IgD-negative memory B cell (primary cell): ENCODE data around the gene DNAAF9. TPM values are rescaled to one million over a fixed set of nuclear protein-coding genes. Genes with fewer than 3 reads are reported as not detected.
"Not testable (repeated sequence)": the region's sequence is repeated elsewhere in the genome, so short reads cannot be mapped to it uniquely, and the experiment has no call there.

Experiments used
- H3K27ac Mint-ChIP-seq, 3 donors: one replicate each; pipeline ENCODE4 v1.8.0; 2020 to 2022; ENCODE audit warnings: mild to moderate bottlenecking in 3 of 3, mixed read lengths in 3 of 3, moderate library complexity in 1 of 3
- H3K27me3 Mint-ChIP-seq: one replicate; pipeline ENCODE4 v1.8.0; 2021; ENCODE audit warnings: mixed read lengths
- H3K36me3 Mint-ChIP-seq: one replicate; pipeline ENCODE4 v1.8.0; 2020; ENCODE audit warnings: mild to moderate bottlenecking, mixed read lengths
- H3K4me1 Mint-ChIP-seq, 3 donors: one replicate each; pipeline ENCODE4 v1.8.0; 2020 to 2022; ENCODE audit warnings: mixed read lengths in 3 of 3, mild to moderate bottlenecking in 1 of 3
- H3K4me3 Mint-ChIP-seq, 4 donors: one replicate each; pipeline ENCODE4 v1.8.0; 2020 to 2022; ENCODE audit warnings: mild to moderate bottlenecking in 4 of 4, mixed read lengths in 4 of 4, moderate library complexity in 3 of 4
- H3K9me3 Mint-ChIP-seq, 3 donors: one replicate each; pipeline ENCODE4 v1.8.0; 2020 to 2021; ENCODE audit warnings: mixed read lengths in 3 of 3, mild to moderate bottlenecking in 1 of 3
- polyA plus RNA-seq: library from polyadenylated mRNA; unstranded; fragments of 300-500 nt; fragmentation: Illumina TruSeq; gene quantifications from one replicate; pipeline ENCODE4 v1.2.3, GENCODE V29; 2021

The DNAAF9 gene
- polyA plus RNA-seq, result 0.97 TPM

- Mint-ChIP-seq H3K27ac (peak within 1 kb of the TSS; percentile 88 to 96 (median 93)), H3K4me3 (peak within 1 kb of the TSS; percentile 97 to 98 (median 98)), H3K4me1 (peaks cover 14 to 19% (median 19%) of the 10 kb centered on the region in 3 donors), H3K27me3 (no peaks in the 10 kb centered on the region), H3K9me3 (no peaks in the 10 kb centered on the region), H3K36me3 (peaks cover 4% of the 10 kb centered on the region)
These were observed at the start of gene DNAAF9 for GRCh38 chr20:3407040-3407770. DNAAF9 (minus strand) TSS chr20:3407669; CDS start chr20:3407557, 112 bp downstream.

- Mint-ChIP-seq H3K4me1 (no peaks in the 10 kb centered on the region), H3K9me3 (no peaks in the 10 kb centered on the region), H3K27me3 (peaks cover 6% of the 10 kb centered on the region), H3K27ac (no peak overlapping the region), H3K4me3 (no peak overlapping the region), H3K36me3 (no peaks in the 10 kb centered on the region)
These were observed 49.2 kb upstream of the DNAAF9 start for GRCh38 chr20:3456648-3457047.

GRCh38 chr20:3454831-3455230 is 47.4 kb upstream of the DNAAF9 start:
- H3K4me1 Mint-ChIP-seq, result no peaks in the 10 kb centered on the region
- peaks cover 14% of the 10 kb centered on the region for H3K27me3 Mint-ChIP-seq
- H3K36me3 Mint-ChIP-seq, result no peaks in the 10 kb centered on the region
- no peak overlapping the region for H3K4me3 Mint-ChIP-seq
- H3K9me3 Mint-ChIP-seq, result no peaks in the 10 kb centered on the region
- peak overlapping the region in 1 of 3 donors; percentile 72 for H3K27ac Mint-ChIP-seq

GRCh38 chr20:3452690-3453089 is 45.2 kb upstream of the DNAAF9 start:
- H3K36me3 Mint-ChIP-seq, result no peaks in the 10 kb centered on the region
- H3K4me1 Mint-ChIP-seq, result no peaks in the 10 kb centered on the region
- H3K27me3 Mint-ChIP-seq, result peaks cover 15% of the 10 kb centered on the region
- no peaks in the 10 kb centered on the region for H3K9me3 Mint-ChIP-seq
- H3K27ac Mint-ChIP-seq, result peak overlapping the region in 1 of 3 donors; percentile 12
- no peak overlapping the region for H3K4me3 Mint-ChIP-seq

GRCh38 chr20:3452136-3452535 is 44.7 kb upstream of the DNAAF9 start:
- Mint-ChIP-seq H3K4me3 (no peak overlapping the region), H3K36me3 (no peaks in the 10 kb centered on the region), H3K27me3 (peaks cover 16% of the 10 kb centered on the region), H3K27ac (no peak overlapping the region), H3K4me1 (no peaks in the 10 kb centered on the region), H3K9me3 (no peaks in the 10 kb centered on the region)

DNA sequence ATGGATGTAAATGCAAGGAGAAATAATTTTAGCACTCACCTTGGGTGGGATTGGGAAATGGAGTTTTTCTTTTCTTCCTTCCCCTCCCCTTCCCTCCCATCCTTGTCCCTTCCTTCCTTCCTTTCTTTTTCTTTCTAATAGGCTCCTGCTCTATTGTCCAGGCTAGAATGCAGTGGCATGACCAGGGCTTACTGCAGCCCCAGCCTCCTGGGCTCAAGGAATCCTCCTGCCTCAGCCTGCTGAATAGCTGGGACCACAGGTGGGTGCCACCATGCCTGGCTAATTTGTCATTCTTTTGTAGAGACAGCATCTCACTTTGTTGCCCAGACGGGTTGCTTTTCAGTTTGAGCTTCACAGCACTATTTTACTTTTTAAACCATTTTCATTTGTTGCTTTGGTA is 41.9 kb upstream of the DNAAF9 start:
- H3K4me3 Mint-ChIP-seq, result no peak overlapping the region
- no peak overlapping the region for H3K27ac Mint-ChIP-seq
- H3K4me1 Mint-ChIP-seq, result no peaks in the 10 kb centered on the region
- peaks cover 14% of the 10 kb centered on the region for H3K27me3 Mint-ChIP-seq
- H3K9me3 Mint-ChIP-seq, result no peaks in the 10 kb centered on the region
- no peaks in the 10 kb centered on the region for H3K36me3 Mint-ChIP-seq

DNA sequence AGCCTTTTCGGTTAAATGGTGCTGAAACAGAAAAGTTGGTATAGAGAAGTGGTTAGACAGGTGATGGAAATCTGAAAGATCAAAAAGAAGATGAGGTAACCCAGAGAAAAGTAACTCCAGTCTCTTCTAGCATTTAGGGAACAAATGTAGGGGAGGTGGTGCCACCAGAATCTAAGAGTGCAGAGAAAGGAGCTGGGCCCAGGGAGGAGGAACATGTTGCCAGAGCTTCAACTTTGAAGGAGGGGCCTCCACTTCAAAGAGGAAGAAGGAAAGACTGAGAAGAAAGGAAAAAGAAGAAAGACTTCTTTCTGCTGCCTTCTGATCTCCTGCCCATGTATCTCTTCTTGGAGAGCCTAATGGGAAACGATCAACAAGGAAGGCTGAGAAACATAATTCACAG is 39.9 kb upstream of the DNAAF9 start:
- Mint-ChIP-seq H3K4me1 (no peaks in the 10 kb centered on the region), H3K27ac (no peak overlapping the region), H3K27me3 (peaks cover 14% of the 10 kb centered on the region), H3K9me3 (no peaks in the 10 kb centered on the region), H3K36me3 (no peaks in the 10 kb centered on the region), H3K4me3 (no peak overlapping the region)

DNA sequence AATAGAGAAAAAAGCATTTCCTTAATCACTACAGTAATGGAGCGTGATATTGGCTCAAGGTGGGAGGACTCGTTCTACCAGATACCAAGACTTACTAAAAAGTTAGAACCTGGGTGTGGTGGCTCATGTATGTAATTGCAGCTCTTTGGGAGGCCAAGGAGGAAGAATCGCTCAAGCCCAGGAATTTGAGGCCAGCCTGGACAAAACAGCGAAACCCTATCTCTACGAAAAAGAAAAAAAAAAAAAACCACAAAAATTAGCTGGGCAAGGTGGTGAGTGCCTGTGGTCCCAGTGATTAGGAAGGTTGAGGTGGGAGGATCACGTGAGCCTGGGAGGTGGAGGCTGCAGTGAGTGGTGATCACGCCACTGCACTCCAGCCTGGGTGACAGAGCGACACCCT is 39.3 kb upstream of the DNAAF9 start:
- Mint-ChIP-seq H3K4me3 (no peak overlapping the region), H3K4me1 (no peaks in the 10 kb centered on the region), H3K36me3 (no peaks in the 10 kb centered on the region), H3K9me3 (no peaks in the 10 kb centered on the region), H3K27me3 (peaks cover 14% of the 10 kb centered on the region), H3K27ac (no peak overlapping the region)

DNA sequence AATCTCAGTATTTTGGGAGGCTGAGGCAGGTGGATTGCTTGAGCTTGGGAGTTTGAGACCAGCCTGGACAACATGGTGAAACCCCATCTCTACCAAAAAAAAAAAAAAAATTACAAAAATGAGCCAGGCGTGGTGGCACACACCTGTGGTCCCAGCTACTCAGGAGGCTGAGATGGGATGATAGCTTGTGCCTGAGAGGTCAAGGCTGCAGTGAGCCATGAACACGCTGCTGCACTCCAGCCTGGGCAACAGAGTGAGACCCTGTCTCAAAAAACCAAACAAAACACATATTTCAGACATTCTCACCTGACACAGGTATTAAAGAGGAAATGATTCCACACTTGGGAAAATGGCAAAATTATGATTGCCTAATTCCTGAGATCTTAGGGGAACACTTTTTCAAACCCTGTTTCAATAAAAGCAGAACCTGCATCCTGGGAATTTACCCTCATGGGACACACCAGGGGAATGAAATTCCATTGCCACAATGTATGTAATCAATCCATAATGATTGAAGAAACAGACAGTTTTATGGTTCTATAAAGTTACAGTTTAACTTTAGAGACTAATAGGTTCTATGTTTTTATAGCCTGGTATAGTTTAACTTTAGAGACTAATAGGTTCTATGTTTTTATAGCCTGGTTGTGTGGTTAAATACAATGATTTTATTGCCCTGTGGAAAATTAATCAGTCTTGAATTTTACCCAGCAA is 29.6 kb upstream of the DNAAF9 start:
- Mint-ChIP-seq H3K9me3 (no peaks in the 10 kb centered on the region), H3K27me3 (peaks cover 6% of the 10 kb centered on the region), H3K4me1 (no peaks in the 10 kb centered on the region), H3K27ac (no peak overlapping the region), H3K36me3 (peaks cover 6% of the 10 kb centered on the region), H3K4me3 (no peak overlapping the region)

DNA sequence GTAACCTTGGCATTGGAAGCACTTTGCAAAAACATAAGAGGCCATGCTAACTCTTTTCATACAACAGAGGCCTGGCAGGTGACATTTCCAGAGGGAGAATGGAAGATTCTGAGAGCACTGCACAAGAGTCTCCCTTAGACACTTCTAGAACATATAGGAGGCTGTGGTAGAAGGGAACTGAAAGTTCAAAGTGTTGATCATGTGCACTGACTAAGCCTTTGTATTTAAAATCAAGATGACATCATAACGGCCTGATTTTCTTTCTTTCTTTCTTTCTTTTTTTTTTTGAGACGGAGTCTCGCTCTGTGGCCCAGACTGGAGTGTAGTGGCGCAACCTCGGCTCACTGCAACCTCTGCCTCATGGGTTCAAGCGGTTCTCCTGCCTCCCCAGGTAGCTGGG is 26.8 kb upstream of the DNAAF9 start:
- Mint-ChIP-seq H3K27me3 (peaks cover 6% of the 10 kb centered on the region), H3K36me3 (peaks cover 3% of the 10 kb centered on the region), H3K4me1 (peaks cover 4 to 9% (median 5%) of the 10 kb centered on the region in 3 donors), H3K4me3 (no peak overlapping the region), H3K27ac (no peak overlapping the region), H3K9me3 (no peaks in the 10 kb centered on the region)

DNA sequence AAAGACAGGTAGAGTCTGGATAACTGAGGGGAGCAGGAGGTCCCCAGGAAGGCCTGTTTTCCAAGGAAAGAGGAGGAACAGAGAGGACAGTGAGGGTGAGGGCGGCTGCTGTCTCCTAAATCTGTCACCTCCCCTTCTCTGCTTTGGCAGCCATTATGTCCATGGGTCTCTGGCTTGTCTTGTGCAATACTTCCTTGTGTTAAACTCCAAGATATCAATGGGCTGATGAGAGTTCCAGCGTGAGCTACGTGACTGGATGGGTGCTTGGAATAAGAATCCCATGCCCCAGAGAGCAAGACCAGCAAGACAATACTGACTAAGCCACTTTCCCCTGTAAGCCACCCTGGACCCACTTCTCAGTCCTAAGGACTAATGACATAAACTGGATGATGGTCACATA is 26.3 kb upstream of the DNAAF9 start:
- H3K27me3 Mint-ChIP-seq, result peaks cover 6% of the 10 kb centered on the region

DNA sequence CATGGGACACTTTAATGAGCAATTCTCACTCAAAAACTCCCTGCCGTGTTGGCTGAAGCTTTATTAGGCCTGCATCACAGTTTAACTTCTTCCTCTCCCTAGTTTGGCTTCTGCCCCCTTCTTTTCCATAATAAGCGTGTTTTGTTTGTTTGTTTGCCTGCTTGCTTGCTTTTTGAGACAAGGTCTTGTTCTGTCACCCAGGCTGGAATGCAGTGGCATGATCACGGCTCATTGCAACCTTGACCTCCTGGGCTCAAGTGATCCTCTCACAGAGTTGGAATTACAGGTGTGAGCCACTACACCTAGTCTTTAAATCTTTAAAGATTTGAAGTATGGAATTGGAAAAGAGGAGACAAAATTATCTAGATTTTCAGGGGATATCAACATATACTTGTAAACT is 25.4 kb upstream of the DNAAF9 start:
- no peaks in the 10 kb centered on the region for H3K9me3 Mint-ChIP-seq
- peaks cover 3% of the 10 kb centered on the region for H3K36me3 Mint-ChIP-seq
- H3K4me3 Mint-ChIP-seq, result no peak overlapping the region
- no peak overlapping the region for H3K27ac Mint-ChIP-seq
- H3K27me3 Mint-ChIP-seq, result peaks cover 1% of the 10 kb centered on the region
- peaks cover 4 to 11% (median 5%) of the 10 kb centered on the region in 3 donors for H3K4me1 Mint-ChIP-seq

More for the DNA sequence above, 26.3 kb upstream of the DNAAF9 start:
- Mint-ChIP-seq H3K27ac (no peak overlapping the region), H3K4me3 (no peak overlapping the region), H3K9me3 (no peaks in the 10 kb centered on the region), H3K4me1 (peaks cover 4 to 11% (median 5%) of the 10 kb centered on the region in 3 donors), H3K36me3 (peaks cover 3% of the 10 kb centered on the region)

DNA sequence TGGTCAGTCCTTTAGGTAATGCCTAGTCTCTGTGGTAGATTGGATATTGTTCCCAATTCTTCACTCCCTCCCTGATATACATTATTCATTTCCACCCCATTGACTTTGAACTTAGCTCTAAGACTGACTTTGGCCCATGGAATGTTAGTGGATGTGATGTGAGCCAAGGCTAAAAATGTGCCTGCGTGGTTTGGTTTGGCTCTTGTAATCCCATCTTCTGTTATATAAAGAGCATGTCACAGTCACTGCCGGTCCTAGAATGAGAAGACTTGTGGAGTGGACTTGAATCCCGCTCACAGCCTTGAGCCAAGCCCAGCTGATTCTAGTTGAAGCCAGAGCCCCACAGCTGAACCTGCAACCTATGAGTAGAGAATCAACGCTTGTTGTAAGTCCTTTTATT is 23.6 kb upstream of the DNAAF9 start:
- Mint-ChIP-seq H3K9me3 (no peaks in the 10 kb centered on the region), H3K4me1 (peaks cover 4 to 11% (median 5%) of the 10 kb centered on the region in 3 donors), H3K27me3 (no peaks in the 10 kb centered on the region), H3K4me3 (no peak overlapping the region), H3K27ac (no peak overlapping the region), H3K36me3 (peaks cover 3% of the 10 kb centered on the region)

DNA sequence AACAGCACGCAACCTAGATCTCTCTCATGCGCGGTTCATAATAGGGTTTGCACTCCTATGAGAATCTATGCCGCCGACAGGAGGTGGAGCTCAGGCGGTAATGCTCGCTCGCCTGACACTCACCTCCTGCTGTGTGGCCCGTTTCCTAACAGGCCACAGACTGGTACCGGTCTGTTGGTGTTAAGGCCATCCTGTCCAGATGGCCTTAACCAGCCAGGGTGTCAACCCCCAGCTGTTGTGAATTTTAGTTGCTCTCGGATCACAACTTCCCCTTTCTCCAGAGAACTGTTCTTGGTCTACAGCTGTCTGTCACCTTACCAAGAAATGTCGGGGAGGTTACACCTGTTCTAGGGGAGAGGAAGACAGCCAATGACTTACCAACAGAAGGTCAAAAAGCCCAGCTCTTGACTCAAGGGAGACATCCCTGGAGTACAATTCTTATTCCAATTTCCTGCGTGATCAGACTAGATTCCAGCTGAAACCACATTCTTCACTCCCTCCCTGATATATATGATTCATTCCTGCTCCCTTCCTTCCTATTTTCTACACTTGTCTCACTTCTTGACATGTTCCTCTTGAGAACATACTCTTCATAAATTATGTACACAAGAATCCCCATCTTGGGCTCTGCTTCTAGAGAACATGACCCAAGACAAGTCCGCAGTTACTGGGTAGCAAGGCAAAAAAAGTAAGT is 23.1 kb upstream of the DNAAF9 start:
- no peaks in the 10 kb centered on the region for H3K9me3 Mint-ChIP-seq
- peak overlapping the region in 2 of 4 donors; percentile 51 to 63 for H3K4me3 Mint-ChIP-seq
- H3K4me1 Mint-ChIP-seq, result peaks cover 4 to 11% (median 5%) of the 10 kb centered on the region in 3 donors
- H3K27me3 Mint-ChIP-seq, result no peaks in the 10 kb centered on the region
- H3K36me3 Mint-ChIP-seq, result peaks cover 3% of the 10 kb centered on the region
- peak overlapping the region in 2 of 3 donors; percentile 16 to 60 for H3K27ac Mint-ChIP-seq

DNA sequence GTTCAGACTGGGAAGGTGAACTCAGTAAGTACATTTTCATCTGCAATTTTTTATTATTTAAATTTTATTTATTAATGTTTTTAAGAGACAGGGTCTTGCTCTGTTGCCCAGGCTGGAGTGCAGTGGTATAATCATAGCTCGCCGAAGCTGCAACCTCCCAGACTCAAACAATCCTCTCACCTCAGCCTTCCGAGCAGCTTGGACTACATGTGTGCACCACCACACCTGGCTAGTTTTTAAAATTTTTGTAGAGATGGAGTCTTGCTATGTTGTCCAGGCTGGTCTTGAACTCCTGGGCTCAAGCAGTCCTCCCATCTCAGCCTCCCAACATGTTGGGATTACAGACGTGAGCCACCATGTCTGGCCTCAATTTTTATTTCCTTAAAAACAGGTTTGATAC is 19.3 kb upstream of the DNAAF9 start:
- Mint-ChIP-seq H3K4me1 (peaks cover 4 to 11% (median 6%) of the 10 kb centered on the region in 3 donors), H3K4me3 (peak overlapping the region in 2 of 4 donors; percentile 29 to 72)
- H3K27me3 Mint-ChIP-seq, H3K36me3 Mint-ChIP-seq, H3K27ac Mint-ChIP-seq, H3K9me3 Mint-ChIP-seq: not testable (repeated sequence)
